Pancreas (tissue), 10 donors: ENCODE results near the gene NRK. TPM values are rescaled to one million over a fixed set of nuclear protein-coding genes. Genes with fewer than 3 reads are reported as not detected.
"Not testable (repeated sequence)": the region's sequence is repeated elsewhere in the genome, so short reads cannot be mapped to it uniquely, and the experiment has no call there.

Experiments used
- ATAC-seq, 4 donors: fragments of 200-7000 bp; cut with Tn5 transposase; one replicate each; pipeline versions ENCODE4 v1.8.0 to v1.9.1; 2020; ENCODE audit warnings: mild to moderate bottlenecking in 4 of 4, moderate library complexity in 4 of 4
- DNase-seq, 6 donors: peaks; one replicate each; pipeline ENCODE4 v3.0.0-alpha.2; 2020
- FAIRE-seq: peaks from 2 replicates; lab custom pipeline; 2012; peaks lifted over from hg19 to GRCh38; lab: Jason Lieb, UNC
- H3K27ac ChIP-seq, 4 donors: fragments of 200-600 bp; sonication (generic); 1 replicate in 3 of 4; 2 replicates in 1 of 4; pipeline versions ENCODE4 v1.5.0 to v1.8.0; 2020
- H3K27me3 ChIP-seq, 4 donors: fragments of 200-600 bp; one replicate each; pipeline ENCODE4 v1.8.0; 2021
- H3K36me3 ChIP-seq, 3 donors: fragments of 200-600 bp; sonication (generic) in 1 of 3; one replicate each; pipeline versions ENCODE4 v1.5.0 to v1.8.0; 2020 to 2021
- H3K4me1 ChIP-seq, 3 donors: fragments of 200-600 bp; one replicate each; pipeline ENCODE4 v1.8.0; 2021
- H3K4me3 ChIP-seq, 4 donors: fragments of 200-600 bp; sonication (generic) in 2 of 4; one replicate each; pipeline versions ENCODE4 v1.5.0 to v1.8.0; 2020 to 2021
- H3K9me3 ChIP-seq, 4 donors: fragments of 200-600 bp; one replicate each; pipeline ENCODE4 v1.8.0; 2021
- WGBS, 2 donors: extraction: QIAGEN DNeasy Blood & Tissue Kit; methylation state at CpG; one replicate each; pipeline ENCODE4 v1.1.7; 2013; 5-methylcytosine and 5-hydroxymethylcytosine counted together
- intact Hi-C, 3 donors: fragments of 100-400 bp; cut with DNase I; formaldehyde crosslinking; loops; one replicate each; pipeline versions ENCODE4 v1.11.1 to v1.14.2; 2022
- polyA plus RNA-seq, 2 donors: library from polyadenylated mRNA; stranded (reverse); fragments of 200-250 nt; gene quantifications; one replicate each; pipeline ENCODE4 v1.2.3, GENCODE V29; 2013
- total RNA-seq, 6 donors: library from RNA; stranded (reverse); fragmentation: NEBNext Ultra II Directional in 4 of 6; extraction: Animal tissue kit (Norgen Biotek cat#: 25700) in 4 of 6; gene quantifications; one replicate each; pipeline versions ENCODE4 v1.2.1 to v1.2.4, GENCODE V29; 2021 to 2023
- TF ChIP-seq, protein P1 (sequence below), 4 donors: fragments of 200-600 bp; sonication (generic) in 3 of 4; IDR thresholded peaks; one replicate each; pipeline versions ENCODE4 v1.5.0 to v1.8.0; 2021; ENCODE audit warnings: antibody characterized with exemption in 4 of 4
- donor health status: healthy with polysubstance abuse.
- donor health status: DM: no; HTN: no; CAD: no; lungs with moderate emphysema.
- donor health status: DM: no; HTN: no; CAD: no.
- donor health status: control.
- donor health status: control.
- donor health status: Bipolar disorder and iron deficiency.
- donor health status: DM: yes; HTN: yes; CAD: no.
- donor health status: DM: no; HTN: no; CAD: no.
- donor health status: DM: no; HTN: no; CAD: no.
- donor health status: DM: yes; HTN: yes; CAD: no.

NRK gene
- total and polyA plus RNA-seq, 8 donors = 0.14 to 1.4 (median 0.30) TPM

GRCh38 chrX:105803891-105804290 lies 18.4 kb upstream of the NRK start:
- FAIRE-seq = no peak
- no peak for ATAC-seq
- intact Hi-C loops = no loop called here
- TF ChIP-seq, protein P1, sequence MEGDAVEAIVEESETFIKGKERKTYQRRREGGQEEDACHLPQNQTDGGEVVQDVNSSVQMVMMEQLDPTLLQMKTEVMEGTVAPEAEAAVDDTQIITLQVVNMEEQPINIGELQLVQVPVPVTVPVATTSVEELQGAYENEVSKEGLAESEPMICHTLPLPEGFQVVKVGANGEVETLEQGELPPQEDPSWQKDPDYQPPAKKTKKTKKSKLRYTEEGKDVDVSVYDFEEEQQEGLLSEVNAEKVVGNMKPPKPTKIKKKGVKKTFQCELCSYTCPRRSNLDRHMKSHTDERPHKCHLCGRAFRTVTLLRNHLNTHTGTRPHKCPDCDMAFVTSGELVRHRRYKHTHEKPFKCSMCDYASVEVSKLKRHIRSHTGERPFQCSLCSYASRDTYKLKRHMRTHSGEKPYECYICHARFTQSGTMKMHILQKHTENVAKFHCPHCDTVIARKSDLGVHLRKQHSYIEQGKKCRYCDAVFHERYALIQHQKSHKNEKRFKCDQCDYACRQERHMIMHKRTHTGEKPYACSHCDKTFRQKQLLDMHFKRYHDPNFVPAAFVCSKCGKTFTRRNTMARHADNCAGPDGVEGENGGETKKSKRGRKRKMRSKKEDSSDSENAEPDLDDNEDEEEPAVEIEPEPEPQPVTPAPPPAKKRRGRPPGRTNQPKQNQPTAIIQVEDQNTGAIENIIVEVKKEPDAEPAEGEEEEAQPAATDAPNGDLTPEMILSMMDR (IDR thresholded peaks at IDR 0.05) = no peak
- 53 to 63% methylated on average over 2 of the region's 2 CpGs for WGBS, 2 donors
- no peak overlapping the region for H3K27ac ChIP-seq
- no peaks in the 10 kb centered on the region for H3K36me3 ChIP-seq
- H3K4me3 ChIP-seq = no peak overlapping the region
- DNase-seq = no peak
- H3K4me1 ChIP-seq = no peaks in the 10 kb centered on the region
- H3K27me3 ChIP-seq = no peaks in the 10 kb centered on the region
- H3K9me3 ChIP-seq = no peaks in the 10 kb centered on the region

DNA sequence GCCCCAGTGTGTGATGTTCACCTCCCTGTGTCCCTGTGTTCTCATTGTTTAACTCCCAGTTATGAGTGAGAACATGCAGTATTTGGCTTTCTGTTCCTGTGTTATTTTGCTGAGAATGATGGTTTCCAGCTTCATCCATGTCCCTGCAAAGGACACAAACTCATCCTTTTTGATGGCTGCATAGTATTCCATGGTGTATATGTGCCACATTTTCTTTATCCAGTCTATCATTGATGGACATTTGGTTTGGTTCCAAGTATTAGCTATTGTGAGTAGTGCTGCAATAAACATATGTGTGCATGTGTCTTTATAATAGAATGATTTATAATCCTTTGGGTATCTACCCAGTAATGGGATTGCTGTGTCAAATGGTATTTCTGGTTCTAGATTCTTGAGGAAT lies 16.7 kb upstream of the NRK start:
- not testable (repeated sequence) for DNase-seq, FAIRE-seq

DNA sequence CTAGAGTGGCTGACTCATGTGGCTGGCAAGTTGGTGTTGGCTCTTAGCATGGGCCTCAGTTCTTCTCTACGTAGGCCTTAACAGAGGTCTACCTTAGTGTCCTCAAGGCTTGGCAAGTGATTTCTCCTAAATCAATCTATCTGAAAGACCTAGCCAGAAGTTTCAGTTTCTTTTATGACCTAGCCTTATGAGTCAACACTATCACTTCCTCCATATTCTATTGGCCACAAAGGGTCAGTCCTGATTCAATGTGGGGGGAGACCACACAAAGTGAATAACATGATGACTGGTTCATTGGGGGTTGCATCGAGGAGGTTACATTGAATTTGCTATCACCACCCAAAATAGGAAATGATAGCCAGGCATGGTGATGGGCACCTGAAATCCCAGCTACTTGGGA lies 5.8 kb upstream of the NRK start:
- Histone ChIP-seq H3K9me3 (no peaks in the 10 kb centered on the region), H3K4me3 (no peak overlapping the region), H3K27ac (no peak overlapping the region), H3K36me3 (no peaks in the 10 kb centered on the region), H3K4me1 (no peaks in the 10 kb centered on the region), H3K27me3 (peaks cover 0 to 48% (median 5%) of the 10 kb centered on the region in 4 donors)
- DNase-seq = no peak
- TF ChIP-seq, protein P1 (IDR thresholded peaks at IDR 0.05) = no peak
- no peak for FAIRE-seq
- 70 to 73% methylated on average over 2 of the region's 2 CpGs for WGBS, 2 donors
- ATAC-seq = no peak
- intact Hi-C loops = no loop called here

More for the DNA sequence above, 16.7 kb upstream of the NRK start:
- H3K27me3 ChIP-seq, intact Hi-C loops, H3K9me3 ChIP-seq, H3K27ac ChIP-seq, H3K4me1 ChIP-seq, H3K36me3 ChIP-seq, H3K4me3 ChIP-seq, ATAC-seq: not testable (repeated sequence)

- WGBS, 2 donors = 34 to 37% methylated on average over 7 of the region's 7 CpGs
- Histone ChIP-seq H3K36me3 (no peaks in the 10 kb centered on the region), H3K27ac (no peak overlapping the region), H3K4me1 (no peaks in the 10 kb centered on the region), H3K9me3 (no peaks in the 10 kb centered on the region), H3K27me3 (peaks cover 0 to 59% (median 6%) of the 10 kb centered on the region in 4 donors), H3K4me3 (no peak overlapping the region)
- ATAC-seq = no peak
- no peak for FAIRE-seq
- DNase-seq = no peak
- TF ChIP-seq, protein P1 (IDR thresholded peaks at IDR 0.05) = no peak
- intact Hi-C loops = no loop called here
These were observed 2.1 kb upstream of the NRK start for GRCh38 chrX:105820247-105820646.

GRCh38 chrX:105821471-105822121 lies 743 bp upstream of the NRK start:
- peak in 3 of 6 donors; percentile 2 to 43 (median 20) for DNase-seq
- Histone ChIP-seq H3K27ac (no peak overlapping the region), H3K9me3 (no peaks in the 10 kb centered on the region), H3K27me3 (peaks cover 0 to 52% (median 6%) of the 10 kb centered on the region in 4 donors), H3K4me3 (peak overlapping the region in 2 of 4 donors; percentile 15 to 38), H3K4me1 (no peaks in the 10 kb centered on the region), H3K36me3 (no peaks in the 10 kb centered on the region)
- TF ChIP-seq, protein P1 (IDR thresholded peaks at IDR 0.05) = no peak
- peak; percentile 48 to 83 (median 78) for ATAC-seq
- intact Hi-C loops = no loop called here
- no peak for FAIRE-seq
- 1 to 18% methylated on average over 28 of the region's 28 CpGs for WGBS, 2 donors
